B cell (primary cell): ENCODE results near the gene FABP3. TPM values are rescaled to one million over a fixed set of nuclear protein-coding genes. Genes with fewer than 3 reads are reported as not detected.

Experiments
- ATAC-seq: fragments of 200-7000 bp; cut with Tn5 transposase; one replicate; pipeline ENCODE4 v1.10.0; 2021; ENCODE audit warnings: low read depth, mild to moderate bottlenecking, moderate number of reproducible peaks, moderate library complexity
- CTCF ChIA-PET: fragments of 350-600 bp; sonication (Branson Sonifier 250); formaldehyde crosslinking; loops from one replicate; lab custom pipeline; 2021; ENCODE audit warnings: antibody characterized with exemption, inconsistent platforms; lab: Charles Lee
- POLR2A ChIA-PET: fragments of 350-600 bp; sonication (Branson Sonifier 250); formaldehyde crosslinking; loops from one replicate; lab custom pipeline; 2021; ENCODE audit warnings: antibody characterized with exemption; lab: Charles Lee
- DNase-seq: peaks from one replicate; pipeline ENCODE4 v3.0.0; 2013
- H2AFZ ChIP-seq: 2 replicates; pipeline ENCODE4 v1.6.1; 2012; ENCODE audit warnings: mild to moderate bottlenecking, low read depth, low read length; ENCODE audit not compliant: insufficient read depth, poor library complexity, severe bottlenecking
- H3K27ac ChIP-seq, 2 donors: 1 replicate in 1 of 2; 2 replicates in 1 of 2; pipeline ENCODE4 v1.5.1; 2012 to 2013; ENCODE audit warnings: low read length in 2 of 2, mild to moderate bottlenecking in 2 of 2, moderate library complexity in 1 of 2
- H3K27me3 ChIP-seq, 4 experiments: fragments of 200-600 bp in 1 of 4; sonication (generic) in 1 of 4; replicated peaks in 1 of 4; 1 replicate in 2 of 4; 2 replicates in 2 of 4; pipeline versions ENCODE4 v1.6.1 to v1.7.0; 2013 to 2016; ENCODE audit warnings: low read length in 3 of 4, mild to moderate bottlenecking in 2 of 4, mixed read lengths in 1 of 4, moderate library complexity in 1 of 4; ENCODE audit not compliant: insufficient read depth in 4 of 4, control insufficient read depth in 3 of 4; ENCODE audit errors: control extremely low read depth in 1 of 4
- H3K36me3 ChIP-seq, 2 experiments: replicated peaks in 1 of 2; 1 replicate in 1 of 2; 2 replicates in 1 of 2; pipeline versions ENCODE4 v1.6.1 to v1.7.1; 2013; ENCODE audit warnings: low read length in 1 of 2; ENCODE audit not compliant: insufficient read depth in 2 of 2, control insufficient read depth in 1 of 2; ENCODE audit errors: control extremely low read depth in 1 of 2, extremely low read depth in 1 of 2
- H3K4me1 ChIP-seq, 2 donors: fragments of 200-600 bp in 1 of 2; sonication (generic) in 1 of 2; 1 replicate in 1 of 2; 2 replicates in 1 of 2; pipeline versions ENCODE4 v1.5.1 to v1.6.1; 2013 to 2017; ENCODE audit warnings: low read length in 2 of 2; ENCODE audit not compliant: control insufficient read depth in 2 of 2, insufficient read depth in 2 of 2
- H3K4me2 ChIP-seq: replicated peaks from 2 replicates; pipeline ENCODE3; 2012; ENCODE audit warnings: mild to moderate bottlenecking, low read depth, low read length; ENCODE audit not compliant: poor library complexity, severe bottlenecking
- H3K4me3 ChIP-seq, 5 experiments: fragments of 200-600 bp in 1 of 5; sonication (generic) in 1 of 5; 1 replicate in 3 of 5; 2 replicates in 2 of 5; pipeline versions ENCODE4 v1.5.1 to v1.7.0; 2011 to 2016; ENCODE audit warnings: low read length in 4 of 5, mild to moderate bottlenecking in 4 of 5, low read depth in 2 of 5, control low read depth in 1 of 5, moderate library complexity in 1 of 5; ENCODE audit not compliant: insufficient read depth in 1 of 5; ENCODE audit errors: control extremely low read depth in 1 of 5, extremely low read depth in 1 of 5
- H3K79me2 ChIP-seq: fragments of 200-600 bp; sonication (generic); one replicate; pipeline ENCODE4 v1.6.0; 2016; ENCODE audit warnings: low read length; ENCODE audit not compliant: control insufficient read depth, insufficient read depth
- H3K9ac ChIP-seq: fragments of 200-600 bp; sonication (generic); 2 replicates; pipeline ENCODE4 v1.6.1; 2017; ENCODE audit warnings: mild to moderate bottlenecking, low read length, moderate library complexity
- H3K9me3 ChIP-seq, 3 donors: one replicate each; pipeline versions ENCODE4 v1.6.1 to v1.7.1; 2013; ENCODE audit warnings: low read length in 2 of 3; ENCODE audit not compliant: control insufficient read depth in 2 of 3, insufficient read depth in 1 of 3; ENCODE audit errors: control extremely low read depth in 1 of 3
- H4K20me1 ChIP-seq: 2 replicates; pipeline ENCODE4 v1.6.0; 2012; ENCODE audit warnings: mild to moderate bottlenecking, low read length; ENCODE audit not compliant: insufficient read depth, control insufficient read depth, poor library complexity, severe bottlenecking
- H3K27ac Mint-ChIP-seq: one replicate; pipeline ENCODE4 v1.8.0; 2021; ENCODE audit warnings: mixed read lengths
- H3K27me3 Mint-ChIP-seq: one replicate; pipeline ENCODE4 v1.8.0; 2021; ENCODE audit warnings: mixed read lengths
- H3K4me1 Mint-ChIP-seq: one replicate; pipeline ENCODE4 v1.8.0; 2021; ENCODE audit warnings: mixed read lengths
- H3K4me3 Mint-ChIP-seq: one replicate; pipeline ENCODE4 v1.8.0; 2021; ENCODE audit warnings: mixed read lengths
- H3K9me3 Mint-ChIP-seq: one replicate; pipeline ENCODE4 v1.8.0; 2022; ENCODE audit warnings: mixed read lengths; ENCODE audit not compliant: insufficient read depth
- EZH2 ChIP-seq: IDR thresholded peaks from 2 replicates; pipeline ENCODE4 v1.6.1; 2012; ENCODE audit warnings: borderline replicate concordance, low read depth, mild to moderate bottlenecking, moderate library complexity, low read length; ENCODE audit not compliant: insufficient read depth, poor library complexity, severe bottlenecking
- WGBS: methylation state at CpG from one replicate; pipeline ENCODE4 v1.1.5; 2013; ENCODE audit warnings: missing lambda C conversion rate; ENCODE audit not compliant: insufficient coverage; 5-methylcytosine and 5-hydroxymethylcytosine counted together
- intact Hi-C: fragments of 100-400 bp; cut with micrococcal nuclease; formaldehyde crosslinking; loops from one replicate; pipeline ENCODE4 v1.10.0; 2022
- polyA plus RNA-seq: library from polyadenylated mRNA; depleted of rRNA; stranded (reverse); fragments of >200 nt; gene quantifications from 2 replicates; pipeline ENCODE4 v1.2.3, GENCODE V29; 2012
- total RNA-seq, 2 donors: library from RNA; stranded (reverse); fragments of 120-200 nt in 1 of 2; gene quantifications; 1 replicate in 1 of 2; 2 replicates in 1 of 2; pipeline versions ENCODE4 v1.2.3 to v1.2.4, GENCODE V29; 2013 to 2022
- TF ChIP-seq, protein P1 (sequence below): fragments of 200-600 bp; IDR thresholded peaks from one replicate; pipeline ENCODE4 v1.8.0; 2022; ENCODE audit warnings: antibody characterized with exemption, mild to moderate bottlenecking

Gene FABP3
- total and polyA plus RNA-seq, 2 donors (not counting 1 experiment from before 2014, with no cell fraction given) = not detected

DNA sequence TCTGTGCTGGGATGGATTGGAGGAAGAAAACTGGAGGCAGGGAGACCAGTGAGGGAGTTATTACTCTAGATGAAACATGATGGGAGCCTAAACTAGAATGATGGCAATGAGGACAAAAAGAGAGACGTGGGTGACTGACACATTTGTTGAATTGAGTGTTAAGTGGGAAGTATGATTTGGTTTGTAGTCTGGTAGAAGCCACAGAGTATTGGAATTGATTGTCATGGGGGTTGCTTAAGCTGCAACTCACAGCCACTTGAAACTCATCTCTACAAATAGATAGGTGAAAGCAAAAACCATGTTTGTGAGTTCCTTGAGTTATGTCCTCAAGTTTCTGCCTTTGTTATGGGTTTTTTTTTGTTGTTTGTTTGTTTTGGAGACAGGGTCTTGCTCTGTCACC lies 28.4 kb downstream of the FABP3 start:
- Histone ChIP-seq H3K4me3 (no peak overlapping the region), H3K4me1 (peaks cover 9 to 12% of the 10 kb centered on the region in 2 donors), H4K20me1 (no peaks in the 10 kb centered on the region), H3K9me3 (no peaks in the 10 kb centered on the region), H3K9ac (no peak overlapping the region), H3K27me3 (no peaks in the 10 kb centered on the region), H3K4me2 (no peak overlapping the region), H3K79me2 (no peaks in the 10 kb centered on the region), H3K36me3 (peaks cover 0 to 21% of the 10 kb centered on the region in 2 experiments), H3K27ac (no peak overlapping the region), H2AFZ (no peak overlapping the region)
- CTCF ChIA-PET = no interaction called here
- POLR2A ChIA-PET = no interaction called here
- DNase-seq (no peak), ATAC-seq (no peak)
- Mint-ChIP-seq H3K27me3 (no peaks in the 10 kb centered on the region), H3K4me1 (peaks cover 11% of the 10 kb centered on the region), H3K9me3 (no peaks in the 10 kb centered on the region), H3K27ac (no peak overlapping the region), H3K4me3 (no peak overlapping the region)
- WGBS = no CpG with 5 or more reads among the region's 1 CpG
- TF ChIP-seq, protein P1, sequence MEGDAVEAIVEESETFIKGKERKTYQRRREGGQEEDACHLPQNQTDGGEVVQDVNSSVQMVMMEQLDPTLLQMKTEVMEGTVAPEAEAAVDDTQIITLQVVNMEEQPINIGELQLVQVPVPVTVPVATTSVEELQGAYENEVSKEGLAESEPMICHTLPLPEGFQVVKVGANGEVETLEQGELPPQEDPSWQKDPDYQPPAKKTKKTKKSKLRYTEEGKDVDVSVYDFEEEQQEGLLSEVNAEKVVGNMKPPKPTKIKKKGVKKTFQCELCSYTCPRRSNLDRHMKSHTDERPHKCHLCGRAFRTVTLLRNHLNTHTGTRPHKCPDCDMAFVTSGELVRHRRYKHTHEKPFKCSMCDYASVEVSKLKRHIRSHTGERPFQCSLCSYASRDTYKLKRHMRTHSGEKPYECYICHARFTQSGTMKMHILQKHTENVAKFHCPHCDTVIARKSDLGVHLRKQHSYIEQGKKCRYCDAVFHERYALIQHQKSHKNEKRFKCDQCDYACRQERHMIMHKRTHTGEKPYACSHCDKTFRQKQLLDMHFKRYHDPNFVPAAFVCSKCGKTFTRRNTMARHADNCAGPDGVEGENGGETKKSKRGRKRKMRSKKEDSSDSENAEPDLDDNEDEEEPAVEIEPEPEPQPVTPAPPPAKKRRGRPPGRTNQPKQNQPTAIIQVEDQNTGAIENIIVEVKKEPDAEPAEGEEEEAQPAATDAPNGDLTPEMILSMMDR = no peak
- no peak for TF ChIP-seq EZH2
- intact Hi-C loops = no loop called here

DNA sequence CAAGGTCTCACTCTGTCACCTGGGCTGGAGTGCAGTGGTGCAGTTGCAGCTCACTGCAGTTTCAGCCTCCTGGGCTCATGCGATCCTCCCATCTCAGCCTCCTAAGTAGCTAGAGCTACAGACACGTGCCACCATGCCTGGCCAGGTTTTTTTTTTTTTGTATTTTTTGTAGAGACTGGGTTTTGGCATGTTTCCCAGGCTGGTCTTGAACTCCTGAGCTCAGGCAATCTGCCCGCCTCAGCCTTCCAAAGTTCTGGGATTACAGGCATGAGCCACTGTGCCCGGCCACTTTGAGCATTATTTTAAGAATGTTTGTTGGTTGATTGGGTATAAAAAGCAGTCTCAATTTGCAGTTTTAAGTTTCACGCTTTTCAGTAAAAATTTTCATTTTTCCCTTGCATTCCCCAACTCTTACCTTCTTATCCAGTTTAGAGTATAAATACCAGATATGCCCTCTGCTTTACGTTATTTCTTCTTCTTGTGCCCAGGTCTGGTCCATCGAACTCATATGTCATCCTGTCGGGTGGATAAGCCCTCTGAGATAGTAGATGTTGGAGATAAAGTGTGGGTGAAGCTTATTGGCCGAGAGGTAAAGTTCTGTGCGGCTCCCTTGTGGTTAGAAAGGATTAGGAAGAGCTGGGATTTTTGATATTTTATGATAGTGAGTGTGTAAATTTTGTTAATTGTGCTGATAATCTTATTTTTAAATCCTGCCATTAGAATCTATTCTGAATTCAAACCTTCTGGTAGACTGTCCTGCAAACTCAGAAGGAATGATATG lies 36.0 kb downstream of the FABP3 start:
- no peak for ATAC-seq

More for the DNA sequence above, 36.0 kb downstream of the FABP3 start:
- Mint-ChIP-seq H3K27ac (no peak overlapping the region), H3K4me3 (no peak overlapping the region), H3K27me3 (no peaks in the 10 kb centered on the region), H3K9me3 (no peaks in the 10 kb centered on the region), H3K4me1 (peaks cover 9% of the 10 kb centered on the region)
- Histone ChIP-seq H3K79me2 (no peaks in the 10 kb centered on the region), H4K20me1 (no peaks in the 10 kb centered on the region), H3K36me3 (peaks cover 1 to 9% of the 10 kb centered on the region in 2 experiments), H2AFZ (no peak overlapping the region), H3K9ac (no peak overlapping the region), H3K4me1 (peaks cover 0 to 2% of the 10 kb centered on the region in 2 donors), H3K27me3 (no peaks in the 10 kb centered on the region), H3K4me2 (no peak overlapping the region), H3K9me3 (no peaks in the 10 kb centered on the region), H3K27ac (no peak overlapping the region), H3K4me3 (no peak overlapping the region)
- WGBS = 97% methylated on average over 5 of the region's 10 CpGs
- POLR2A ChIA-PET = no interaction called here
- CTCF ChIA-PET = interaction anchor here (0.5 to 1.3 kb wide), 2 partner anchors 212 to 592 kb away, joined by 3 read pairs; no protein-coding TSS in a partner anchor
- no peak for TF ChIP-seq EZH2
- TF ChIP-seq, protein P1 = no peak
- no peak for DNase-seq
- intact Hi-C loops = loop anchor here (10.0 kb wide), 1 partner anchor 152 kb away; no protein-coding TSS in a partner anchor
